IMR-90 (cell line): ENCODE data around the gene TIGAR.

ENCODE experiments used
- BHLHE40 ChIP-seq: fragments of 150-350 bp; IDR thresholded peaks from 2 replicates; pipeline ENCODE4 v1.6.1; 2016; ENCODE audit warnings: mild to moderate bottlenecking, low read depth, low read length
- CEBPB ChIP-seq: IDR thresholded peaks from 2 replicates; pipeline ENCODE4 v1.6.1; 2012; ENCODE audit warnings: low read depth, low read length, improper control_type of control experiment
- MAFK ChIP-seq: IDR thresholded peaks from 2 replicates; pipeline ENCODE4 v1.6.1; 2012; ENCODE audit warnings: low read depth, low read length, improper control_type of control experiment
- MAZ ChIP-seq: IDR thresholded peaks from 2 replicates; pipeline ENCODE4 v1.6.1; 2012; ENCODE audit warnings: low read depth, mild to moderate bottlenecking, low read length, improper control_type of control experiment, moderate library complexity, borderline replicate concordance
- MXI1 ChIP-seq: IDR thresholded peaks from 2 replicates; pipeline ENCODE4 v1.6.1; 2012; ENCODE audit warnings: low read depth, mild to moderate bottlenecking, low read length, moderate library complexity, borderline replicate concordance
- POLR2A ChIP-seq: IDR thresholded peaks from 2 replicates; pipeline ENCODE4 v1.6.1; 2012; ENCODE audit warnings: mild to moderate bottlenecking, low read depth, low read length
- RAD21 ChIP-seq: IDR thresholded peaks from 2 replicates; pipeline ENCODE4 v1.6.1; 2012; ENCODE audit warnings: low read length, improper control_type of control experiment
- TF ChIP-seq, protein P1 (sequence below): conservative IDR thresholded peaks from 2 replicates; pipeline ENCODE4 v1.5.1; 2012; ENCODE audit warnings: mild to moderate bottlenecking, low read depth, low read length, improper control_type of control experiment
- TF ChIP-seq, protein P2 (sequence below): fragments of 150-350 bp; IDR thresholded peaks from 2 replicates; pipeline ENCODE4 v1.6.1; 2017; ENCODE audit warnings: mild to moderate bottlenecking, antibody characterized with exemption, low read length, low read depth
- TF ChIP-seq, protein P3 (sequence below): fragments of 150-350 bp; IDR thresholded peaks from 2 replicates; pipeline ENCODE4 v1.6.1; 2016; ENCODE audit warnings: low read depth, mild to moderate bottlenecking, low read length, moderate library complexity, borderline replicate concordance

DNA sequence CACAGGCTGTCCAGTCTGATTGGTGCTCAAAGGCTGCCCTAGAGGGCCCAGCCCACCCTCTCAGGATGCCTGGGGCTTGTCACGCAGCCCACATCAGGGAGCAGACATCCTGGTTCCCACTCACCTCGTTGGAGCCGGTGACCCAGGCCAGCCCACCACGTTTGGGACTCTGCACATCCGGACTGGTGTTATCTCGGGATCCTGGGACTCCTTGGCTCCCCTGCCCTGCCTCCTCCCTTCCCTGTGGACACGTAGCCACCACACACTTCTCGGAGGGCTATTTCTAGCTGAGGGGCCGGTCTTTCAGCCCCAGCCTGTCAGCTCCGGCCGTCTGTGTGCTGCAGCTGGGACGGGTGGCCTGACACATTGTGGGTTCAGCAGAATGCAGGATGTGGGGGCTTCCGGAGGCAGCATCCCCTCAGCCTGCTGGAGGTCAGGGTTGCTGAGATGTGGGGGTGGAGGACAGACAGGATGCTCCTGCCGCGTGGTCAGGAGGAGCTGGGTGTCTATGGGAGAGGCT is 71.3 kb downstream of the TIGAR start:
- TF ChIP-seq, protein P1, sequence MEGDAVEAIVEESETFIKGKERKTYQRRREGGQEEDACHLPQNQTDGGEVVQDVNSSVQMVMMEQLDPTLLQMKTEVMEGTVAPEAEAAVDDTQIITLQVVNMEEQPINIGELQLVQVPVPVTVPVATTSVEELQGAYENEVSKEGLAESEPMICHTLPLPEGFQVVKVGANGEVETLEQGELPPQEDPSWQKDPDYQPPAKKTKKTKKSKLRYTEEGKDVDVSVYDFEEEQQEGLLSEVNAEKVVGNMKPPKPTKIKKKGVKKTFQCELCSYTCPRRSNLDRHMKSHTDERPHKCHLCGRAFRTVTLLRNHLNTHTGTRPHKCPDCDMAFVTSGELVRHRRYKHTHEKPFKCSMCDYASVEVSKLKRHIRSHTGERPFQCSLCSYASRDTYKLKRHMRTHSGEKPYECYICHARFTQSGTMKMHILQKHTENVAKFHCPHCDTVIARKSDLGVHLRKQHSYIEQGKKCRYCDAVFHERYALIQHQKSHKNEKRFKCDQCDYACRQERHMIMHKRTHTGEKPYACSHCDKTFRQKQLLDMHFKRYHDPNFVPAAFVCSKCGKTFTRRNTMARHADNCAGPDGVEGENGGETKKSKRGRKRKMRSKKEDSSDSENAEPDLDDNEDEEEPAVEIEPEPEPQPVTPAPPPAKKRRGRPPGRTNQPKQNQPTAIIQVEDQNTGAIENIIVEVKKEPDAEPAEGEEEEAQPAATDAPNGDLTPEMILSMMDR, result no peak
- no peak for TF ChIP-seq POLR2A
- no peak for TF ChIP-seq RAD21
- TF ChIP-seq, protein P2, sequence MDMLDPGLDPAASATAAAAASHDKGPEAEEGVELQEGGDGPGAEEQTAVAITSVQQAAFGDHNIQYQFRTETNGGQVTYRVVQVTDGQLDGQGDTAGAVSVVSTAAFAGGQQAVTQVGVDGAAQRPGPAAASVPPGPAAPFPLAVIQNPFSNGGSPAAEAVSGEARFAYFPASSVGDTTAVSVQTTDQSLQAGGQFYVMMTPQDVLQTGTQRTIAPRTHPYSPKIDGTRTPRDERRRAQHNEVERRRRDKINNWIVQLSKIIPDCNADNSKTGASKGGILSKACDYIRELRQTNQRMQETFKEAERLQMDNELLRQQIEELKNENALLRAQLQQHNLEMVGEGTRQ, result no peak
- TF ChIP-seq MAFK, result no peak
- no peak for TF ChIP-seq BHLHE40
- TF ChIP-seq, protein P3, sequence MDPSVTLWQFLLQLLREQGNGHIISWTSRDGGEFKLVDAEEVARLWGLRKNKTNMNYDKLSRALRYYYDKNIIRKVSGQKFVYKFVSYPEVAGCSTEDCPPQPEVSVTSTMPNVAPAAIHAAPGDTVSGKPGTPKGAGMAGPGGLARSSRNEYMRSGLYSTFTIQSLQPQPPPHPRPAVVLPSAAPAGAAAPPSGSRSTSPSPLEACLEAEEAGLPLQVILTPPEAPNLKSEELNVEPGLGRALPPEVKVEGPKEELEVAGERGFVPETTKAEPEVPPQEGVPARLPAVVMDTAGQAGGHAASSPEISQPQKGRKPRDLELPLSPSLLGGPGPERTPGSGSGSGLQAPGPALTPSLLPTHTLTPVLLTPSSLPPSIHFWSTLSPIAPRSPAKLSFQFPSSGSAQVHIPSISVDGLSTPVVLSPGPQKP, result no peak
- TF ChIP-seq MAZ, result no peak
- TF ChIP-seq CEBPB, result no peak
- no peak for TF ChIP-seq MXI1
